ENCODE measurements around the gene HOXC6.

HOXC6 gene

DNA sequence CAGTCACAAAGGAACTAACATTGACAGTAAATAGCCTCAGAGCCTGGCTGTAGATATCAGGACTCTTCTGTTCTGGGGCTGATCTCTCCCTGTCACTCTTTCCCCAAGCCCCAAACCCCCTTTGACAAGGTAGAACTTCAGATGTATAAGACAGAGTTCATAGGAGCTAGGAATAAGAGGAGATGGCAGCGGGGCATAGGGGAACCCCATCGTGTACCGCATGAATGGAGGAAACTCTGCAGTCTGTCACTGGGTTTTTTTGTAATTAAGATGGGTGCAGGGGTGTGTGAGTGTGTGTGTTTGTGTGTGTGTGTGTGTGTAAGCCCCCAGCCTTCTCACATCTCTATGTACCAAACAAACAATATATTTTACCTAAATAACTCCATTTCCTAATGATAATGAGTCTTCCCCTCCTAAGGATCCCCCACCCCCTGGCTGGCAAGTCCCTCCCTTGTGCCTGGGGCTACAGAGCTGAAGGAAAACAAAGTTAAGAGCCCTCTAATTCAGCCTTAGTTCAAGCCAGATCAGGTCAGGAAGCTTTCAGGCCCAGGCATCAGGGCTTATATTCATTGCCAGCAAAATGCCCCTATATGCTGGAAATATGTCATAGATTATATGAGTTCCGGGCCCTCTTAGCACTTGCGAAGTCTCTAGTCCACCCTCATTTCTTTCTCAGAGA is 16.3 kb downstream of the HOXC6 start:
- no peak for DNase-seq

DNA sequence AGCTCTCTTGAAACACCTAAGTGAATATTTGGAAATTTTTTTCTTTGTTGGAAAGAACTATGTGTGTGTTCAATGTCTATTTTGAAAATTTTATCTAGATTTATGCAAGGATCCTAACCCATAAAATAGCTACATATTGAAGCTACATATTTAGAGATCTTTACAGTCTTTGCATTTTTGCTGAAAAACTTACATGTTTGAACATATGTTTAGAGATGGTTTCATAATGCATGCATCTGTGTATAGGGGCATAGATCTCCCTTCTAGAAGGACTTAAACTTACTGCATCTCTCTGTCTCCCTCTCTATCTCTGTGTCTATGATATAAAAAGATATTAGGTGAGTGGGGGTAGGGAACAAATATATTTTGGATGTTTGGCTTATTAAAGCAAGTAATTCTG is 17.2 kb downstream of the HOXC6 start:
- DNase-seq: no peak

DNA sequence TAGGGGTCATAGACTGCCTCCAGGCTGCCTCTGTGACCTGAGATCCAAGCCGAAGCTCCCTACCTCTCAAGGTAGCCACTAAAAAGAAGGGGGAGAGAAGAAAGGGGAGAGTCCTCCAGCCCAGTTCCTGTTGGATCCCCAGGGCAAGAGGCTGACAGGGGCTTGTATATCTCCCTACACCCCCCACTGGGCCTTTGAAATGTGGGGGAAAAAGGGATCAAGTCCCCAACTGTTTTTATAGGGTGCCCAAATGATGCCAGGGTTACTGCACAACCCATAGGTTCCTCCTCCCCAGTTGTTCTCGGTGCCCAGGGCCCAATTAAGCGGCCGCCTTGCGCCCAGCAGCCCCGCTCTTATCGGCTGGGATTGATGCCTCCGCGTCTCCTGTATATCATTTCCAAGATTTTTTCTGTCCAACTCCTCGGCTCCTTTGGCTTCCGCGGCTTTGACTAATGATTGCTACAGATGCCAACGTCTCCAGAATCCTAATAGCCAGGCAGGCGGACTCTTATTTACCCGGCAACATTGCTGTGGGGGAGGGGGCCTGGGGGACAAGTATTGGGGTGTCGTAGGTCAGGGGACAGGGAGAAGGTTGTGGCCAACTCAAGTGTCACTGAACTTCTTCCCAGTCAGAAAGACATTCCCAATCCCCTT is 17.8 kb downstream of the HOXC6 start:
- no peak for DNase-seq

DNA sequence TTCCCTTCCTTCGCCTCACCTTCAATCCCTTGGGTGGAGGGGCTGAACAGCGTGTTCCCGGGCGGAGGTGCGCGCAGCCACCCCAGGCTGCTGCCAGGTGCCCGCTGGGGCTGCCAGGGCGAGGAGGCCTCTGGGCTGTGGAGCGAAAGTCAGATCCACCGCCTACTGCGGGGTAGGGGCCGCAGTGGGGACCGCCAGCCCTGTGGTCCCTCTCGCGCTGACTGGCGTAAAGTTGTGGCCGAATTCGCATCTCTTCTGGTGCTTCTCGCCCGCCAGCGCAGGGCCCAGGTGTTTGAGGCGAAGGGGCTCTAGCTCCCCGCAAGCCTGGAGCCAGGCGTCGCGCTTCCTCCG is 18.5 kb downstream of the HOXC6 start:
- no peak for DNase-seq

DNA sequence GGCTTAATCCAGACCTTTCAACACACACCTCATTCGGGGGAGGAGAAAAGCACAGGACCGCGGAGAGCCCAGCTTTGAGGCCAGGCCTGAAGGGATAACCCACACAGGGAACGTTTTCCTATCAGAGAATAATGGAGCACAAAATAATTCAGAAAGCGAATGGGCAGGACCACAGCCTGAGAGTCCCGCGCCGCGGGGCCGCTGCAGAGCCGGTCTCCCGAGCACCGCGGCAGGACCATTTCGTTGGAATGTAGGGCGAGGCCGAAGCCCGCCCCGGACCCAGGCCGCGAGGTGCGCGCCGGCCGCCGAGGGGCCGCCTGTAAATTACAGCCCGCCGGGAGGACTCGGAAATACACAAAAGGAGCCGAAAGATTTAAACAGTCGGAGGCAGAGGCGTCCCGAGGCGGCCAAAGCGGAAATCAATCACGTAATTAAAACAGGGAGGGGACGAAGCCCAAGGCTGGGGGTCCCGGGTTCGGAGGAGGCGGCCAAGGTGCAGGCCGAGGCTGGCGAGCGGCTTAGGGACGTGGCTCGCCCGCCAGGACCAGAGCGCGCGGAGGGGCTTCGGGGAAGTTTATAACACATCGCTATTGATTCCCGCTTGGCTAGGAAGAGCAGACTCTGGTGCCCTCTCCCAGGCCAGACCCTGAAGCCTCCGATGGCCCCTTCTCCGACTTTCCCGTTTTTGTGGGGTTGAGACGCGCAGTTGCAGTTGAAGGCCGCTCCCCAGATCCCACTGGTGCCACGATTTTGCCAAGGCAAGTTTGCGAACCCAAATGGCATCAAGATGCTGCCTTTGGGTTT is 19.1 kb downstream of the HOXC6 start:
- DNase-seq: no peak

DNA sequence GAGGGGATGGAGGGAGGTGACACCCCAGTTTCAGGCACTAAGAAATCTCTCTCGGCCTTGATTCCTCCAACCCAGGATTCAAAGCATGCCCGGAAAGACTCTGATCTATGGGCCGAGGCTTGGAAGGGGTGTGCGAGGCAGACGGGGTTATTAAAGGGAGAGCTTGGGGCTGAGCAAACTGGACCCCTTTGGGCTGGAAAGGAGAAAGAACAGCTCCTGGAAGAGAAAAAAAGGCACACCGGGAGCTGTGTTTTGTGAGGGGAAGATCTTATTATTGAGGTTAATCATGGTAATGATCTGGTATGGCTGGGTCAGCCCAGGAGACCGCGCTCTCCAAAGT is 19.7 kb downstream of the HOXC6 start:
- no peak for DNase-seq

DNA sequence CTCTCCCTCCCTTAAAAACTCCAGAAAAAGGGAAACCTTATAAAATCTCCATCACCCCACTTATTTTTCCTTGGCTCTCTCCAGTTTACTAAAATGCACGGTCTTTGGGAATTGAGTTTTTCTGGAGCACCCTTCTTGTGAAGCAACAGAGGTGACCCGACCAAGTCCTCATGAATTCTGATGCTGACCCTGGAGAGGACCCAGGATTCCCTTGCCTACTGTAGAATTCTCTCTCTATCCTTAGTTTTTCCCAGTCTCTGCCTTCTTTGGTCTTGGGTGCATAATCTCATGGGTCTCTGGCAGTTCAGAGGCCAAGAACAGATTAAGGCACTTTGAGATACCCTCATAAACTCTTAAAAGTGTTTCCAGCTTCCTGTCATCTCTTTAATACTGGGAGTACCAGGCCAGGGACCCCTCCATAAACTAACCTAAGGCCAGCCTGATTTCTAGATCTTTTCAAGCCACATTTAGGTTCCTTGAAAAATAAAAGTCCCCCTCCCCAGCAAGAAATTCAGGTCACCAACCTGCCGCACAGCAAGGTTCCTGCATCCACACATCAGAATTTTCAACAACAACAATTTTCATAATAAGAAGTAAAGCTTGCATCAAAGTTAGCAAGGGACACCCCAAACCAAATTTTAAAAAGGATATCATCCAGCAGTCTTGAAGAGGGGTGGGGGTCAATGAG is 20.3 kb downstream of the HOXC6 start:
- no peak for DNase-seq

DNA sequence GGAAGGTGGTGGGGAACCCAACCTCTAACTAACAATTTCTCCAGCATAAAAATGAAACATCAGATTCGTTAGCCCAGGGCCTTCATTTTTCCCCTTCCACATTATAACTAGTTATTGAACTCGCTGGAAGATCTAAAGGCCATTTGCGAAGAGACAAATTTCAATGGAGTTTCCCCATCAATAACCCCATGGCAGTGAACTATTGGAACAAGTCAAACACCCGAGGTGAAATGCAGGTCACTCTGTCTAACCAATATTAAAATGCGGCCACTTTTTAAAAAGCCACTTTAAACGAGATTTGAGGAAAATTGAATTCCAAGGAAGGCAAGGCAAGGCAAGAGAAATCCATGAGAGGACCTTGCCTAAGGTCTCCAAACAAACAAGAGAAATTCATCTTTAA is 20.9 kb downstream of the HOXC6 start:
- DNase-seq: no peak

DNA sequence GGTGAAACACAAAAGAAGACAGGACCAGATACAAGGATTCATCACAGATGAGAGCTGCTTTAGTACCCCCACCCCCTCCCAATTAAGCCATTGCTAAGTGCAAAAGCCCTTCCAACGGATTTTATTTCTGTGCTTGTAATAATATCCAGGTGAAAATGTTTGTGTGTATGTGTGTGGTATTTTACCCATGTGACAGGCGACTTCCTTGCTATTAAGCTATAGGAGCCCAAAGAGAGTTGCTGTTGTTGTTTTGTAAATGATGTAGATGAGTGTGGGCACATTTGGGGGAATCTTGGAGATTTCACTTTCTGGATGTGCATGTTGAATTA is 22.2 kb downstream of the HOXC6 start:
- DNase-seq: no peak

DNA sequence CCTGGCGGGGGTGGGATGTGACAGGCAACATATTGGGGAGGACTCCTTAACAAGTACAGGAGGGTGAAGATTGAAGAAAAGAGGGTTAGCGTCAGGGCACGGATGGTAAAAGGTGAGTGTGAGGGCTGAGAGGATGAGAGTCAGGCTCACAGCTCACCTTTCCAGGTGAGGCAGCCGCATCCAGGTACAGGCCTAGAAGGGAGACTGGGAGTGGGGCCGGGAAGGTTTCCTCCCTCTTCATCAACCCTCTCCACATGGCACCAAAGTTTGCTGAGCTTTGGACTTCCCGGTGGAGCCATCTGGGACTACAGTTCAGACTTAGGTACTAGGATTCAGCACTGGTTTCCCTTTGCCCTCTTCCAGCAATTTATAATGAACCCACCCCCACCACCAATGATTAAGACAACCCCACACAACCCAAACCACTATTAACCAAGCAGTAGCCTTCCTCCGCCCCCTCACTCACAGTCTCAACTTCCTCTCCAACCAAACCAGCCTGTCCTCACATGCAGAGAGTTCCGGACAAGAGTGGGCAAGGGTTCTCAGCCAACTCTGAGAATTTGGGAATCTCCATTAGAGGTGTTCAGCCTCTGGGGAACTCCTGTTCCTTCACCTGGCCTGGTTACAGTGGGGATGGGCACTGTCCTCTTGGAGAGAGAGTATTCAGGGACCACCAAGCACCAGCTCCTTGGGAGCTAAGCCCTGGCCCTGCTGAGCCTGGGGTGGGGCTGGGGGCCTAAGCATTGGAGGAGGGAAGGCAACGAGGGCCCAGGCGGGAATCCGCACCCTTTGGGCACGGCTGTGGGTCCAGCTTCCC is 23.0 kb downstream of the HOXC6 start:
- DNase-seq: no peak

DNA sequence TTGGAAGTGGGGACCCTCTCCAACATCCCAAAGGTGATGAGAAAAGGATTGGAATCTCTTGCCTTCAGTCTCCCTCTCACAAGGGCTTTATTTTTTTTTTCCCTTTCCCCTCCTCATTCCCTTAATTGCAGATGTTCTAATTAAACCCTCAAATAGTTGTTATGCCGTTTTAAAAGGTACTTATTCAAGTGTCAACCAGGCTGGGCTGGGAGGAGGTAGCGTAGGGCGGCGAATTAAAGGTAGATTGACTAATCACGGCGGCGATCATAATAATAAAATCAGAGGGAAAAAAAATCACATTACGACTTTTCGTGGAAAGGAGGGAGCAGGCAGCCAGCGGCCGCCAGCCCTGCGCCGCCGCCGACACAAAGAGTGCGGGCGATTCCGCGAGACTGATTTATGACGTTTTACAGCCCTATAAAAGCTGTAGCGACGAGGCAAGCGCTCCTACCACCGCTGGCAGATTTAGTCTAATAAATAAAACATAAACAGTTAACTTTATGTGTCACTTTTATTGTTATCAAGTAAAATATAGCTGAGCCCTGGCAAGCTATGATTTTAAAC is 23.7 kb downstream of the HOXC6 start:
- DNase-seq: no peak

DNA sequence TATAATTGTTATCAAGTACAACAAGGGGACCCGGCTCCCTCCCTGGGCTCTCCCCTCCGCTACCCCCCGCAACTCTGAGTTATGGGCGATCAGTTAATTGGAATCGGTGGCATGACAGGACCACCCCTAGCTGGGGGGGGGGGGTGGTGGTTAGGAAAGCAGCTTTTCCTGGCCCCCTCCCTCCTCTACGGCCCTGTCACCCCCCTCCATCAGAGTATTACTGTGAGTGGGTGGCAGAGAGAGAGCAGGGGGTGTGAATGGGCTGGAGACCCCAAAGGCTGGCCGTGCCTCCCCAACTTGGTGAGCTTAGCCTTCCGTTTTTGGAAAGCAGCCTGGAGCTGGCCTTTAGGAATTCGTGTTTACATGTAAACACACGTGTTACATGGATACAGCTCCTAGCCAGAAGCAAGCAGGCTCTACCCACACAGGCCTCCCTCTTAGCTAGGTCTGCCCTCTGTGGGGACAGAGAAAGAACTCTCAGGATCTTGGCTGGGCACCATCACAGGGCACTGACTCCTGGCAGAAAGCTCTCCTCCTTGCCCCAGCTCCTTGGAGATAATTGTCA is 24.3 kb downstream of the HOXC6 start:
- no peak for DNase-seq

DNA sequence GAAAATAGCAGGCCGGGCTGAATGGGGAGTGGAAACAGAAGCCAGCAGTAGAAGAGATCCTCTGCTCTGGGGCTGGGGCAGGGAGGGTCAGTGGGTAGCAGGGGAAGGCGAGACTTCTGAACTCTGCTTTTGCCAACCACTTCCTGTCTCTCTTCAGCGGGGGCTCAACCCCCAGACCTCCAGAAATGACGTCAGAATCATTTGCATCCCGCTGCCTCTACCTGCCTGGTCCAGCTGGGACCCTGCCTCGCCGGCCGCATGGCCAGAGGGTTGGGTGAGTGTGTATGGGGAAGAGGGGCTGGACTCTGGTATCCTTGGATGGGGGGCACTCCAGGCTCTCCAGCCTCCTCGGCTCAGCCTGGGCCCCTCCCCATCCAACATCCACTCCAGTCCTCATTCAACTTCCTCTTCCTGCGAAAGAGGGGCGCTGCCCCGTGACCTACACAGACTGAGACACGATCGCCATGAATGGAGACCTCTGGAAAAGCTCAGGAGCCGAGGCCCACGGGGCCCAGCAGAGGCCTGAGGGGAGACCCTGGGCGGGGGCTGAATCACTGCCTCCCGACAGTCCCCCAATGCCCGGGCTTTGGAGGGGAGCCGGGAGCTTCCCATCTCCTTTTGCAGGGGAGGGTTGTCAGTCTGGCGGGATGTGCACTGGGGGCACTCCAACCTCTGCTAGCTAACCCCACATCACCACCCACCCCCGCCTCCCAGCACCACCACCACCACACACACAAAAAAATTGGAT is 24.9 kb downstream of the HOXC6 start:
- DNase-seq: no peak

DNA sequence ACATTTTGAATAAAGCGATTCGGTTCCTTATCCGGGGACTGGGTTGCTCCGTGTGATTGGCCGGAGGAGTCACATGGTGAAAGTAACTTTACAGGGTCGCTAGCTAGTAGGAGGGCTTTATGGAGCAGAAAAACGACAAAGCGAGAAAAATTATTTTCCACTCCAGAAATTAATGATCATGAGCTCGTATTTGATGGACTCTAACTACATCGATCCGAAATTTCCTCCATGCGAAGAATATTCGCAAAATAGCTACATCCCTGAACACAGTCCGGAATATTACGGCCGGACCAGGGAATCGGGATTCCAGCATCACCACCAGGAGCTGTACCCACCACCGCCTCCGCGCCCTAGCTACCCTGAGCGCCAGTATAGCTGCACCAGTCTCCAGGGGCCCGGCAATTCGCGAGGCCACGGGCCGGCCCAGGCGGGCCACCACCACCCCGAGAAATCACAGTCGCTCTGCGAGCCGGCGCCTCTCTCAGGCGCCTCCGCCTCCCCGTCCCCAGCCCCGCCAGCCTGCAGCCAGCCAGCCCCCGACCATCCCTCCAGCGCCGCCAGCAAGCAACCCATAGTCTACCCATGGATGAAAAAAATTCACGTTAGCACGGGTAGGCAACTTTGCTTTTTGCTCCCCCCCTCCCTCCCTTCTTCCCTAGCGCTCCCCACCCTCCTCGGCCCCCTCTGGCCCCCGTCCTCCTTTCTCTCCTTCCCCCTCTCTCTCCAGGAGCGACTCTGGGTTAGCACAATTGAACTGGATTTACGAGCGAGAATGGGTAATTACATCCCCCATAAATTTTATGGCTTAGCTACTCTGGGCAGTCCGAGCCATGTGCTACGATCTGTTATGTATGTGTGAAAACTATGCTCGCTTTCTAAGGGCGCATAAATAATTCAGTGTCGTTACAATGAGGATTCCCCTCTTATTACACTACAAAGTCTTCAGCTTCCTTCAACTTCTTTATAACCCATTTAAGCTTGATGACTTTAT is 25.8 kb downstream of the HOXC6 start, which contains the start of gene HOXC4:
HOXC4 (plus strand) TSS at position 85 of the 991 bp plus-strand sequence; CDS start at position 173, 88 bp downstream.
- no peak for DNase-seq

DNA sequence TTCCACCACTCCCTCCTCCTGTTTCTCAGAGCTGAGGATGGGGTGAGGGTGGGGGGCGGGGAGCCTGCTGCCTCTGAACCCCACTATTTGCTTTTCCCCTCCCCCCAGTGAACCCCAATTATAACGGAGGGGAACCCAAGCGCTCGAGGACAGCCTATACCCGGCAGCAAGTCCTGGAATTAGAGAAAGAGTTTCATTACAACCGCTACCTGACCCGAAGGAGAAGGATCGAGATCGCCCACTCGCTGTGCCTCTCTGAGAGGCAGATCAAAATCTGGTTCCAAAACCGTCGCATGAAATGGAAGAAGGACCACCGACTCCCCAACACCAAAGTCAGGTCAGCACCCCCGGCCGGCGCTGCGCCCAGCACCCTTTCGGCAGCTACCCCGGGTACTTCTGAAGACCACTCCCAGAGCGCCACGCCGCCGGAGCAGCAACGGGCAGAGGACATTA is 26.5 kb downstream of the HOXC6 start:
- no peak for DNase-seq

DNA sequence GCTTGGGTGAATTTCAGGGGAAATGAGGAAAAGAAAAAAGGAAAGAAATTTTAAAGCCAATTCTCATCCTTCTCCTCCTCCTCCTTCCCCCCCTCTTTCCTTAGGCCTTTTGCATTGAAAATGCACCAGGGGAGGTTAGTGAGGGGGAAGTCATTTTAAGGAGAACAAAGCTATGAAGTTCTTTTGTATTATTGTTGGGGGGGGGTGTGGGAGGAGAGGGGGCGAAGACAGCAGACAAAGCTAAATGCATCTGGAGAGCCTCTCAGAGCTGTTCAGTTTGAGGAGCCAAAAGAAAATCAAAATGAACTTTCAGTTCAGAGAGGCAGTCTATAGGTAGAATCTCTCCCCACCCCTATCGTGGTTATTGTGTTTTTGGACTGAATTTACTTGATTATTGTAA is 27.3 kb downstream of the HOXC6 start:
- no peak for DNase-seq

DNA sequence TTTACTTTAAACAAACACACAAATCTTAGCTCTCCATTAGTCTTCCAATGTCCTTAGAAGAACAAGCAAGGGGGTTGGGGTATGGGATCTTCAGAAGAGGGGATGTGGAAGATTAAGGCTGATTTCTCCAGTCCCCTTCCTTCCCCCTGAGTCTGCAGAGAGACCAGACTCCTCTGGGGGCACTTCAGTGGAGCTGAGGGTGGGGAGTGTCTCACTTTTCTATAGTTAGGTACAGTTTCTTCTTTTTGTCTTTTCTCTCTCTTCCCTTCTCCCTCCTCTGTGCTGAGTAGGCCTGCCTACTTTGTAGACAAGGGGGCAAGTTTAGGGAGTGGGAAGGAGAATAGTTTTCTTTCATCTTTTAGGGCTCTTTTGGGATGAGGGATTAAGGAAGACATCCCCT is 27.9 kb downstream of the HOXC6 start:
- no peak for DNase-seq

DNA sequence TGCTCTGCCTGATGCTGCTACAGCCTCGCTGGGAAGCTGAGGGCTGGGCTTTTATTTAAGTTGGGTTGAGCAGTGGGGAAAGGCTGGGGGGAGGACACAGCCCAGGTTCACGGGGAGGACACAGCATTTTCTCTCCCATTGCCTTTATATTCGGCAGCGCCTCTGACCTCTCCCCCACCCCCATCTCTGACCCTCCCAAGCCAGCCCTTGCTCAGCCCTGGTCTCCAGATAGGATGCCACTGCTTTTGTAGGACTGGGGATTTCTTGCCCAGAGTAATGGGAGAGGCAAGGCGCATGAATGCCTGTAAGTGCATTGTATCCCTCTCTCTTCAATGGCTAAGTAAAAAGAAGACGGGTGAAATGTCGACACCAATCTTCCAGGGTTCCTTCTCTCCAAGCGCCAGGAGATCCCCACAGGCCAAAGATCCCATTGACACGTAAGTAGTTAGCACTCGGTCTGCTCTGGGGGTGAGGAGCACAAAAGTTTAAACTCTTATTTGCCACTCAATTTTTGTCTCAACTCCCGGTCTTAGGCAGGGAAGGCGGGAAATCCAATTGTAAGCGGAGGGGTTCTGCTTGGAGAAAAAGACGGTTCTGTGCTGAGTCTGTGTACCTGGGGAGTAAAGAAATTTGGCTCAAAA is 30.0 kb downstream of the HOXC6 start:
- no peak for DNase-seq

DNA sequence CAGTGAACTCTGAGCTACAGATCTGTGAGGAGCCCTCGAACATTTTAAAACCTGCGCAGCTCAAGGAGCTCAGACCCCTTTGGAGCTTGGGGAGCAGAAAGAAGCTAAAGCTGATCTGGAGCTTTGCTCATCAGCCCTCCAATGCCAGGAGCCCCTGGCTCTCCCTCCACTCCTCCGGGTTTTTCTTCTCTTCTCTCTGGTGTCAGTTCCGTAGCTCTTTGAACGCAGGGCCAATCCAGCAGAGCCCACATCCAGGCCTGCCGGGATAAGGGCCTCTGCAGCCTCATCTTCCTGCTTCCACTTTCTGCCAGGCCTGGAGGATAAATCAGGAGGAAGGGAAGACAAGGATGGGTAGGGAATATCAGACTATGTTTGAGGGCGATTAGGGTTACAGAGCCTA is 31.4 kb downstream of the HOXC6 start:
- no peak for DNase-seq

Measured in activated CD4-positive, alpha-beta T cell treated with anti-CD3 and anti-CD28 coated beads, Interleukin-2, Interleukin-6, amounts not matched to agents 100 ng/mL and 50 ng/mL, durations not matched to agents 16 hours and 8 hours (primary cell).